Mesendoderm (in vitro differentiated cells): ENCODE results near the gene GPATCH8.
A peak's percentile ranks its signal among the peaks of the same experiment; 100 is the strongest.
"Not testable (repeated sequence)": the region's sequence is repeated elsewhere in the genome, so short reads cannot be mapped to it uniquely, and the experiment has no call there.

Experiments used
- DNase-seq: peaks from one replicate; pipeline ENCODE4 v3.0.0; 2013
- H2AK5ac ChIP-seq: 2 replicates; pipeline ENCODE4 v1.6.1; 2013; ENCODE audit warnings: low read length, inconsistent platforms
- H2BK120ac ChIP-seq: 2 replicates; pipeline ENCODE4 v1.6.1; 2013; ENCODE audit warnings: low read depth, mild to moderate bottlenecking, low read length, moderate library complexity, mixed read lengths
- H2BK15ac ChIP-seq: replicated peaks from 2 replicates; pipeline ENCODE4 v1.6.1; 2013; ENCODE audit warnings: low read depth, mild to moderate bottlenecking, moderate library complexity
- H2BK5ac ChIP-seq: 2 replicates; pipeline ENCODE4 v1.6.1; 2013; ENCODE audit warnings: low read length, inconsistent platforms
- H3K18ac ChIP-seq: 2 replicates; pipeline ENCODE4 v1.6.1; 2013; ENCODE audit warnings: mild to moderate bottlenecking, low read length, mixed read lengths
- H3K23ac ChIP-seq: one replicate; pipeline ENCODE4 v1.6.1; 2013; ENCODE audit warnings: low read length
- H3K27ac ChIP-seq: 2 replicates; pipeline ENCODE4 v1.5.1; 2013; ENCODE audit warnings: low read depth, mild to moderate bottlenecking, inconsistent platforms, low read length, moderate library complexity
- H3K27me3 ChIP-seq: 2 replicates; pipeline ENCODE4 v1.6.1; 2013; ENCODE audit warnings: low read length, control low read depth, mild to moderate bottlenecking, inconsistent platforms; ENCODE audit not compliant: insufficient read depth, poor library complexity
- H3K36me3 ChIP-seq: 2 replicates; pipeline ENCODE4 v1.6.1; 2013; ENCODE audit warnings: low read length, inconsistent platforms; ENCODE audit not compliant: control insufficient read depth, insufficient read depth
- H3K4ac ChIP-seq: one replicate; pipeline ENCODE4 v1.6.1; 2013; ENCODE audit warnings: low read depth, mild to moderate bottlenecking, low read length, moderate library complexity
- H3K4me1 ChIP-seq: 2 replicates; pipeline ENCODE4 v1.6.1; 2013; ENCODE audit warnings: low read depth, low read length, inconsistent platforms; ENCODE audit not compliant: control insufficient read depth
- H3K4me2 ChIP-seq: 2 replicates; pipeline ENCODE4 v1.6.1; 2013; ENCODE audit warnings: low read length
- H3K4me3 ChIP-seq: 2 replicates; pipeline ENCODE4 v1.5.1; 2013; ENCODE audit warnings: mild to moderate bottlenecking, low read length
- H3K56ac ChIP-seq: one replicate; pipeline ENCODE4 v1.6.1; 2013; ENCODE audit warnings: low read length
- H3K79me1 ChIP-seq: 2 replicates; pipeline ENCODE4 v1.6.1; 2013; ENCODE audit warnings: low read length, inconsistent platforms
- H3K79me2 ChIP-seq: 2 replicates; pipeline ENCODE4 v1.6.1; 2013; ENCODE audit warnings: mild to moderate bottlenecking, low read length; ENCODE audit not compliant: control insufficient read depth, insufficient read depth
- H3K9ac ChIP-seq: 2 replicates; pipeline ENCODE4 v1.6.1; 2013; ENCODE audit warnings: low read length, inconsistent platforms
- H4K5ac ChIP-seq: one replicate; pipeline ENCODE4 v1.6.1; 2013; ENCODE audit warnings: low read length
- H4K8ac ChIP-seq: one replicate; pipeline ENCODE4 v1.6.1; 2013; ENCODE audit warnings: low read depth, mild to moderate bottlenecking, control low read depth, low read length, moderate library complexity
- WGBS: extraction: QIAGEN DNeasy Blood & Tissue Kit; methylation state at CpG from one replicate; pipeline ENCODE4 v1.1.7; 2013; ENCODE audit warnings: low lambda C conversion rate, missing lambda C conversion rate; ENCODE audit not compliant: insufficient coverage; ENCODE audit errors: extremely low coverage; 5-methylcytosine and 5-hydroxymethylcytosine counted together

The GPATCH8 gene

GRCh38 chr17:44376124-44376523, 127.1 kb downstream of the GPATCH8 start:
- Histone ChIP-seq H3K27ac (no peak overlapping the region), H3K79me2 (no peaks in the 10 kb centered on the region), H3K4me2 (no peak overlapping the region), H3K4ac (no peak overlapping the region), H2BK5ac (no peak overlapping the region), H3K56ac (no peak overlapping the region), H2BK15ac (no peak overlapping the region), H3K4me1 (peaks cover 8% of the 10 kb centered on the region), H3K23ac (no peak overlapping the region), H2AK5ac (no peak overlapping the region), H2BK120ac (no peak overlapping the region), H3K36me3 (no peaks in the 10 kb centered on the region), H3K9ac (no peak overlapping the region), H3K18ac (no peak overlapping the region), H3K27me3 (no peaks in the 10 kb centered on the region), H3K4me3 (no peak overlapping the region), H4K5ac (no peak overlapping the region), H4K8ac (no peak overlapping the region), H3K79me1 (no peaks in the 10 kb centered on the region)
- peak; percentile 68 for DNase-seq
- no CpG with 5 or more reads among the region's 5 CpGs for WGBS

GRCh38 chr17:44375196-44376017, 127.8 kb downstream of the GPATCH8 start:
- Histone ChIP-seq H2BK15ac (no peak overlapping the region), H3K79me1 (no peaks in the 10 kb centered on the region), H3K27ac (no peak overlapping the region), H2BK5ac (no peak overlapping the region), H4K8ac (no peak overlapping the region), H2BK120ac (no peak overlapping the region), H3K18ac (no peak overlapping the region), H3K4me3 (no peak overlapping the region), H3K27me3 (no peaks in the 10 kb centered on the region), H3K36me3 (no peaks in the 10 kb centered on the region), H2AK5ac (no peak overlapping the region), H3K4me2 (peak overlapping the region; percentile 48), H4K5ac (no peak overlapping the region), H3K79me2 (no peaks in the 10 kb centered on the region), H3K56ac (peak overlapping the region; percentile 74), H3K23ac (no peak overlapping the region), H3K4me1 (peaks cover 8% of the 10 kb centered on the region), H3K4ac (no peak overlapping the region), H3K9ac (peak overlapping the region; percentile 49)
- WGBS, result no CpG with 5 or more reads among the region's 22 CpGs
- peak; percentile 56 for DNase-seq

- H3K4me1 ChIP-seq, result peaks cover 8% of the 10 kb centered on the region
- H2BK120ac ChIP-seq, result no peak overlapping the region
- no peak overlapping the region for H3K27ac ChIP-seq
- no peaks in the 10 kb centered on the region for H3K79me1 ChIP-seq
- no CpG with 5 or more reads among the region's 31 CpGs for WGBS
- no peak overlapping the region for H2AK5ac ChIP-seq
- no peak overlapping the region for H3K23ac ChIP-seq
- H3K4me3 ChIP-seq, result no peak overlapping the region
- peak overlapping the region; percentile 57 for H3K4me2 ChIP-seq
- no peaks in the 10 kb centered on the region for H3K79me2 ChIP-seq
- H3K36me3 ChIP-seq, result no peaks in the 10 kb centered on the region
- H2BK5ac ChIP-seq, result no peak overlapping the region
- no peak overlapping the region for H3K18ac ChIP-seq
- DNase-seq, result peak; percentile 90
- H4K5ac ChIP-seq, result no peak overlapping the region
- H3K56ac ChIP-seq, result peak overlapping the region; percentile 78
- H3K4ac ChIP-seq, result no peak overlapping the region
- no peak overlapping the region for H2BK15ac ChIP-seq
- peak overlapping the region; percentile 49 for H3K9ac ChIP-seq
- no peaks in the 10 kb centered on the region for H3K27me3 ChIP-seq
- H4K8ac ChIP-seq, result no peak overlapping the region
Measured at GRCh38 chr17:44374306-44375195, 128.7 kb downstream of the GPATCH8 start.

- Histone ChIP-seq H3K79me2 (no peaks in the 10 kb centered on the region), H2AK5ac (no peak overlapping the region), H3K27ac (no peak overlapping the region), H2BK15ac (no peak overlapping the region), H3K4me1 (peaks cover 8% of the 10 kb centered on the region), H3K4ac (no peak overlapping the region), H3K79me1 (no peaks in the 10 kb centered on the region), H3K4me2 (no peak overlapping the region), H3K23ac (no peak overlapping the region), H3K9ac (no peak overlapping the region), H4K5ac (no peak overlapping the region), H2BK120ac (no peak overlapping the region), H3K27me3 (no peaks in the 10 kb centered on the region), H3K56ac (no peak overlapping the region), H3K18ac (no peak overlapping the region), H3K36me3 (no peaks in the 10 kb centered on the region), H3K4me3 (no peak overlapping the region), H4K8ac (no peak overlapping the region), H2BK5ac (no peak overlapping the region)
- WGBS, result no CpG with 5 or more reads among the region's 10 CpGs
- no peak for DNase-seq
Measured at GRCh38 chr17:44372036-44372435, 131.2 kb downstream of the GPATCH8 start.

GRCh38 chr17:44369414-44370023, 133.7 kb downstream of the GPATCH8 start:
- H3K79me2 ChIP-seq, H2BK5ac ChIP-seq, H3K36me3 ChIP-seq, H2AK5ac ChIP-seq, H2BK120ac ChIP-seq, H4K5ac ChIP-seq, H3K18ac ChIP-seq, H4K8ac ChIP-seq, H3K27me3 ChIP-seq, H3K4ac ChIP-seq, H3K27ac ChIP-seq, H3K9ac ChIP-seq, H3K4me2 ChIP-seq, DNase-seq, H3K56ac ChIP-seq, H3K79me1 ChIP-seq, H3K23ac ChIP-seq, H3K4me3 ChIP-seq, H3K4me1 ChIP-seq, H2BK15ac ChIP-seq: not testable (repeated sequence)
- no CpG with 5 or more reads among the region's 17 CpGs for WGBS
